ENCODE measurements around the gene ATP2C2.

DNA sequence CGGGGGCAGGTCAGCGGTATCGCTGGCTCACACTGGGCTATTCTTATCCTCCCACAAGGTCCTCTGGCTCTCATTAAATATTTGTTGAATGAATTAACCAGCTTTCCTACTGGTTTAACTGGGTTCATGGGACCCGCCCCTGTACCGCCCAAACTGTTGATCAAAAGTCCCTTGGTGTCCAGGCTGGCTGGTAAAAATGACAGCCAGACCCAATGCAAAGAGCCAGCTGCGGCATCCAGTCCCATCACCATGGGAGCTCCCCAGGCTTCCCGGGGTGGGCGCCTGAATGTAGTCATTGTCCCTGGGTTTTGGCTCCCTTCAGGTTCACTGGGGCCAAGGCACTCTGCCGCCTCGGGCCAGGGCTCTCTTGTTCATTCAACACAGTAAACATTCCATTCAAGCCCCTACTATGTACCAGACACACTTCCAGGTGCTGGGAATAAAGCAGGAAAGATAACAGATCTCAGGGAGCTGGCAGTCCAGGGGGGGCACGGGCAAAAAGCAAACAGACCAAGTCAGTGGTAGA lies 11.7 kb upstream of the ATP2C2 start:
- TF ChIP-seq EZH2phosphoT487 (IDR thresholded peaks at IDR 0.05; ENCODE audit: borderline replicate concordance, low read depth) (no peak), MXI1 (IDR thresholded peaks at IDR 0.05; ENCODE audit: low read depth, low read length) (no peak), FOSL2 (IDR thresholded peaks at IDR 0.05; ENCODE audit: borderline replicate concordance, low read depth) (no peak), RFX5 (IDR thresholded peaks at IDR 0.05; ENCODE audit: low read length) (no peak), ZBTB33 (IDR thresholded peaks at IDR 0.05; ENCODE audit: borderline replicate concordance, low read depth) (no peak), POLR2AphosphoS5 (IDR thresholded peaks at IDR 0.05; ENCODE audit: low read depth, low read length) (no peak), NFIC (IDR thresholded peaks at IDR 0.05; ENCODE audit: borderline replicate concordance) (no peak), YY1 (IDR thresholded peaks at IDR 0.05; ENCODE audit: low read depth) (no peak), EP300 (IDR thresholded peaks at IDR 0.05; ENCODE audit: borderline replicate concordance in 1 of 2, low read depth in 1 of 2, low read length in 1 of 2) (no peak), CHD2 (IDR thresholded peaks at IDR 0.05; ENCODE audit: low read length, partially characterized antibody) (no peak)
- TF ChIP-seq, protein P1, sequence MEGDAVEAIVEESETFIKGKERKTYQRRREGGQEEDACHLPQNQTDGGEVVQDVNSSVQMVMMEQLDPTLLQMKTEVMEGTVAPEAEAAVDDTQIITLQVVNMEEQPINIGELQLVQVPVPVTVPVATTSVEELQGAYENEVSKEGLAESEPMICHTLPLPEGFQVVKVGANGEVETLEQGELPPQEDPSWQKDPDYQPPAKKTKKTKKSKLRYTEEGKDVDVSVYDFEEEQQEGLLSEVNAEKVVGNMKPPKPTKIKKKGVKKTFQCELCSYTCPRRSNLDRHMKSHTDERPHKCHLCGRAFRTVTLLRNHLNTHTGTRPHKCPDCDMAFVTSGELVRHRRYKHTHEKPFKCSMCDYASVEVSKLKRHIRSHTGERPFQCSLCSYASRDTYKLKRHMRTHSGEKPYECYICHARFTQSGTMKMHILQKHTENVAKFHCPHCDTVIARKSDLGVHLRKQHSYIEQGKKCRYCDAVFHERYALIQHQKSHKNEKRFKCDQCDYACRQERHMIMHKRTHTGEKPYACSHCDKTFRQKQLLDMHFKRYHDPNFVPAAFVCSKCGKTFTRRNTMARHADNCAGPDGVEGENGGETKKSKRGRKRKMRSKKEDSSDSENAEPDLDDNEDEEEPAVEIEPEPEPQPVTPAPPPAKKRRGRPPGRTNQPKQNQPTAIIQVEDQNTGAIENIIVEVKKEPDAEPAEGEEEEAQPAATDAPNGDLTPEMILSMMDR (IDR thresholded peaks at IDR 0.05), result no peak

Measured in SK-N-SH (cell line).